ENCODE data around the gene PLD4.

DNA sequence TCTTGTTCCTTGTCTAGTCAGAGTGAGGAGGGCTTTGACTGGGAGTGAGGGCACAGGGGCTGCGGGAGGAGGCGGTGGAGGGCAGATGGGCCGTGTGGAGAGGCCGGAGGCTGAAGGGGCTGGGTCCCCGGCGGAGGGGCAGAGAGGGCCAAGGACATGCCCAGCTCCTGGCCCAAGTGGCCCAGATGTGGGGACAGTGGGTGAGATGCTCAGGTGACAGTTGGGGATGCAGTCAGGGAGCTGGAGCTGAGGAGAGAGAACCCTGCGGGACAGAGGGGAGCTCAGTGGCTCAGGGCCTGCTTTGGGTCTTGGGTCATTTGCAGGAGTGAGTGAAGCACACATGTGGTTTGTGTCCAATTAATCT, 26.5 kb upstream of the PLD4 start:
- TF ChIP-seq EZH2 (IDR thresholded peaks at IDR 0.05) (no peak), POLR2AphosphoS5 (IDR thresholded peaks at IDR 0.05; ENCODE audit: borderline replicate concordance, low read depth, low read length) (no peak)

Data from SK-N-MC (cell line).